Activated CD8-positive, alpha-beta memory T cell treated with anti-CD3 and anti-CD28 coated beads for 48 hours (primary cell): Measurements from ENCODE around the gene DCUN1D3.

ENCODE experiments used
- DNase-seq, 3 experiments: peaks; one replicate each; pipeline ENCODE4 v3.0.0-alpha.2; 2020; ENCODE audit warnings: low read depth in 2 of 3, low spot score in 2 of 3

The DCUN1D3 gene

DNA sequence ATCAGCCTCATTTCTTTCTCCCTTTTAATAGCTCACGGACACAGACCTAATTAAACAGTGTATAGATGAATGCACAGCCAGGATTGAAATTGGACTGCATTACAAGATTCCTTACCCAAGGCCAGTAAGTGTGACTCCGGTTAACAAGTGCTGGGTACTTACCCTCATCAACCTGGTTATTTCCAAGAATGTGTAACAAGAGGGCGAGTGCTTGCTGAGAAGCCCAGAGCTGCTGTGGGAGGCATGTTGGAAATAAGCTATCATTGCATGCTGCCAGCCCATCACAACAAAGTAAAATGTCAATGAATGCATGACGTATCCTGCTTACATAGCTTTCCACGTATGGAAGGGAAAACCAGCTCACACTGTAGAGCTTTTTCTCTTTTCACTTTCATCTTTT is 19.9 kb upstream of the DCUN1D3 start:
- DNase-seq: no peak

DNA sequence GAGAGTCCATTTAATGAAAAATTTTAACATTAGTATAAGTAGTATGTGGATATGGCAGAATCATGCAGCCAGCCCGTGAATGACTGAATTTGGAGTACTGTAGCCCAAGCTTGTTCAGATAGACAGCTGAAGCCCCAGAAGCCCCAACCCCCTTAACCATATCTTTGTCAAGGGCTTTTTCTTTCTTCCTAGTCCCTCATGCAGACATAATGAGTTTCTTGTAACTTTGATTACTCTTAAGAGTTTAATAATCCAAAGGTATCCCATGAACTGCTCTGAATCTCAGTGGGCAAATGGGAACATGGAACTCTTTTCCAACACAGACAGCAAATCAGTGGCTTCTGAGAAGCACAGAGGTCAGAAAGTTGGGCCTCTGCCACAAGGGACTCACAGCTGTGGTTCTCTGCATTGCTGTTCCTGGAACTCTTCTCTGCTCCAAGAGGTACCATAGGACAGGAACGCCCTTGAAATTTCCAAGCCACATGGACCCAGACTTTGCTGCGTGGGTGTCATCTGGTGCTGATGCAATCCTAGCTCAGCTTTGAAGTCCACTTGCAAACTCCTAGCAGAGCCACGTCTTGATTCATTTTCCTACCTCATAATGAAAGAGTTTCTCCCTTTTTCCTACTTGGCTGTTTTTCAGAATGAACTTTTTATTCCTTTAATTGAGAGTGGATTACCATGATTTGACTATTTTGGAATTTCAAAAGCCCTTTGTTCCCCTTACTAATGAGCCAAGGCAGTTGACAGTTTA is 18.5 kb upstream of the DCUN1D3 start:
- DNase-seq: no peak

DNA sequence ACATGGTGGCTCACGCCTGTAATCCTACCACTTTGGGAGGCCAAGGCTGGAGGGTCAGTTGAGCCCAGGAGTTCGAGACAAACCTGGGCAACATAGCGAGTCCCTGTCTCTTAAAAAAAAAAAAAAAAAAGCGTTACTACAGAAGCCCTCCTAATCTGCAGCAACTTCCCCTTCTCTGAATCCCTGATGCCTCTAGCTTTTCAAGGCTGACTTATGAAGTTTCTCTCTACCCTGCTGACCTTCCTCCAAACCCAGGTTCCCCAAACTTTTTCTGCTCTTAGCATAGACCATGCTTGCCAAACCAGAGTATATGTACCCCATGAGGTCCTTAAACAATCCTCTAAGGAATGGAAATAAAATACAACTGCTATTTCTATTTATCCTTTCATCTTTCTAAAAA is 16.8 kb upstream of the DCUN1D3 start:
- no peak for DNase-seq

DNA sequence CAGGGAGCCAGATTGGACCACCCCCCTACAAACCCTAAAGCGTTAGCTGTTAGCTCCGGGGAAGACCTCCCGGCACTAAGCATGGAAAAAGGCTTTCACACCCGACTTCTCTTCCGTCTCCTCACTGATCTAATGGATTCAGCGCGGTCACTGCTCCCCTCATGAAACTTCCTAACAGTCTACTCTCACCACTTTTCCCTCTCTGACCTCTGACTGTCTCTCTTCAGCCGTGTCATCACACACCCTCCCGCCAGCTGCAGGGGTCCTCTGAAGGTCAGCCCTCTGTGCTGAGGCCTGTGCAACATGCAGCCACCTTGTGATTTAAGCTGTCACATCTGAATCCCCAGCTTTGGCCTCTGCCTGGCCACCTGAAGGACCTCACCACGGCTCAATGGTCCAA is 16.1 kb upstream of the DCUN1D3 start:
- DNase-seq: no peak

DNA sequence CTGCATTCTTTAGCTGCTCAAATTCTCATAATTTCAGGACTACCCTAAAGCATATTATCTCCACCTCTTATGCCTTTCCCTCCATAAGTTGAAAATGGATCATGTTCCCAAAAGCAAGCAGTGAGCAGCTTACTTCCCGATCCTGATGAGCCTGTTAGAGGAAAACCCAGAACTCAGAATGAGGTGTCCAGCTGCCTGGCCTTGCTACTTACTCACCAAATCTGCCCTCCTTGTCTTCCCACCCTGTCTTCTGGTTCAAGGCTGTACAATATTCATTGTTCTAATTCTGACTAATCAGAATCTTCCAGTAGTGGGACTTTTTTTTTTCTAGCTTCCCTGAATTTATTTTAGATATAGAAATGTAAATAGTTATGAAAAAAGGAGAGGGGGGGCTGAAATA is 11.2 kb upstream of the DCUN1D3 start:
- no peak for DNase-seq

DNA sequence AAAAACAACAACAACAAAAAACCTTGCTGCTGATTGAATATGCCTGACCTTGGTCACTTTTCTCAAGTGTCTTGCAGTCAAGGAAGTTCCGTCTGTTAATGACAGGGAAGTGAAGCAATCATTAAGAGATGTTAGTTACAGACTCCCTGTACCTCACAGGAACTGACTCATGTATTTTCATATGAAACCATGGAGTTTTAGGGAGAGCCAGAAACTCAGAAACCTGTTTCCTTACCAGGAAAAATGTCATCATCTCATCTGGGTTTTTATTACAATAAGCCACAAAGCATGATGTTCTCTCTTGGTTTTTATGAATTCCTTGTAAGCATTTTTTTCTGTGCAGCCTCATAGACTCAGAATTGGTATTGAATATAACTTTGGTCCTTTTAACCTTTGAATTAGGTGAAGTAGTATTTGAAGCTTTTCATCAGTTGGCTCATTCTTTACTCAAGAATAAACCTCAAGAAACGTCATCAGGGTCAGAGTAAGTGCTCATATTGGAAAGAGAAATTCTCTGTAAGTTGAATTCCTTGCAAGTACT is 10.7 kb upstream of the DCUN1D3 start:
- no peak for DNase-seq

DNA sequence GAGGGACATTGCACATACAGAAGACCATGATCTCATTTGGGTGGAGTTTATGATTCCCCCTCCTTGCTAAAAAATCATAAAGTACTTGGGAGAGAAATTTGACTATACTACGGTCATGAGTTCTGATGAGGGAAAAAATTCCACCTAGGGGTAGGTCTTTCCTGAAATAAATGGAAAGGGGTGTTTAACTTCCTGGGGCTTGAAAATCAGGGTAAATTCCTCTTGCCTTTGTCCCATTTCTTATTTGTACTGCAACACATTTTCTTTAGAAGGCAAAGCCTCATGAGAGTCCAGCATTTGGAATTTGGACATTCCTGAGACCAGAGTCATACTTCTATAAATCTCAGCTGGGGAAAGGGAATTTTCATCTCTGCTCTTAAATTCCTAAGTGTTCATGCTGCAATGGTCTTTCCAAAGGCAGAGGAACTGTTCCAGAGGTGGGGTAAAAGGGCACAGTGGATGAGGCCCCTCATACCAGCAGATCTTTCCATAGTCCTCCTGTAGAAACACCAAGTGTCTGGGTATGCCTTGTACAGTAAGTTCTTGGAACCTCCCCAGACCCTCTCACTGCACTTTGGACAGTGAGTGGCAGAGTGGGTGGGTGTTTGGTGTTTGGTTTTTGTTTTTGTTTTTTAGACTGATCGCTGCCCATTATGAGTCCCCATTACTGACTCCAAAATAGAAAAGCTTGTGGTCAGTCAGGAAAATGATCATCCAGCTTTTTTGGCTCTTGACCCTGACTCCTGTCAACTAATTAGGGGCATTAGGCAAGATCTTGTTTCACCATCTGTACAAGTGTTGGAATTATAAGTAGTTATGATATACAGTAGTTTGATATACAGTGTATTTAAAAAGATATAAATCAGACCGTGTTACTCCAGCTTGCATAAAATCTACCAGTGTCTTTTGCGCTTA is 6.4 kb upstream of the DCUN1D3 start:
- DNase-seq: no peak

DNA sequence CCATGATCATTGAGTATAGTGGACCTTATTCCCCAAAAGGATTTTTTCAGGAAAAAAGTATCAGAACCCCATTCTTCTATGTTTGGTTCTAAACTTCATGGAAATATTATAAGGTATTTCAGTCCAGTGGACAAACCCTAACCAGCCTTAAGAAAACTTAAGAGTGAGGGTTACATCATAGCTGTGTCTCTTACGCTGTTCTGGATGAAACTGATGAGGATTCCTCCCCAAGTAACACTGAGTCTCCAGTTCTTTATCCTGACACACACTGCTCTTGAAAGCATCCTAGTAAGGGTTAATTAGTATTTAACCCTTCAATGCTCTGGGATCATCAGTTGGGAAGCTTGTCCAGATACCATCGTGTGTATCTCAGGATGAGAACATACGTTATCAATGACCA is 5.4 kb upstream of the DCUN1D3 start:
- DNase-seq: no peak

DNA sequence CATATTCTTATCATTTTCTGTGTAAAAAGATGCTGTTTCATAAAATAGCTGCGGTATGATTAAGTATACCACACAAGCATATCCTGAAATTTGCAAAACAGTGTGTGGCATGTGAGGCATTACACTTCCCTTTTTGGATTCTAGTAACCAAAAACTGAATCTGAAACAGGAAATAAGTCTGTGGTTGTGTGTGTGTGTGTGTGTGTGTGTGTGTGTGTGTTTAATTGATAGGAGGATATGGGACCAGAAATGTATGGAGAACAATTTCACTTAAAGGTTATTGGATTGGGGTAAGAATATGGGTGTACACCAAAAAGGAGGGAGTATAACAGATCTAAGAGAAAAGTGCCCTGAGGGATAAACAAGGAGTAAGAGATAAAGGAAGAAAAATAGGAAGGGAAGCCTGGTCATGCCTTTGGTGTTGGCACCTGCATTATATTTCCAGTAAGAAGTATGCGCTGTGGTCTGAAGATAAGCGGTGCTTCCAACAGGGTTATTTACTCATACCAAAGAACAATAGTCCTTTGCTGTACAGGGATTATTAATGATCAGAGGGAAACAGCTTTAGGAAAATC is 4.4 kb upstream of the DCUN1D3 start:
- DNase-seq: no peak

DNA sequence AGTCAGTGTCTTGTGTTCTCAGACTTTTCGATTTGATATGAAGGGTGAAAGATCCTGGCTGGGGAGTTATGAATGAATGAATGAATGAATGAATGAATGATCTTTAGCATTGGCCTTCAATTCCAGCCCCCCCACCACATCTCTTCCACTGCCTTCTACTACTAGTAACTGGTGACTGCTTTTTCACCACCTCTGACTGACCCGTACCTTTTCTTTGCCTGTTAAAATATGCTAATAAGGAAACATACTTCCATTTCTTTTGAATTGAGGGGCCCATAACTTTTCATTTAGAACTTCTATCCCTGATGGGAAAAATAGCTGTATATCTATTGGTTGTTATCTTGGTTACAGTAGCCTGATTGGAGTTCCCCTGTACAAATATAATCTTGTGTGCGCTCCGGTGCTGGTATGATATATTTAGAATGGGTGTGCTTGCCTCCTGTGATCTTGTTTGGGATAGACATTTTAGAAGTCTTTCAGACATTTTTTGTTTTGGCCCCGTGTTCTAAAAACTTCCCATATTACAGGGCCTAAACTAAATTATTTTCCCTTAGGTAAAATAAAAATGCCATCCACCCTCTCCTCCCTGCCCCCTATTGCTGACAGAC is 3.8 kb upstream of the DCUN1D3 start:
- no peak for DNase-seq

DNA sequence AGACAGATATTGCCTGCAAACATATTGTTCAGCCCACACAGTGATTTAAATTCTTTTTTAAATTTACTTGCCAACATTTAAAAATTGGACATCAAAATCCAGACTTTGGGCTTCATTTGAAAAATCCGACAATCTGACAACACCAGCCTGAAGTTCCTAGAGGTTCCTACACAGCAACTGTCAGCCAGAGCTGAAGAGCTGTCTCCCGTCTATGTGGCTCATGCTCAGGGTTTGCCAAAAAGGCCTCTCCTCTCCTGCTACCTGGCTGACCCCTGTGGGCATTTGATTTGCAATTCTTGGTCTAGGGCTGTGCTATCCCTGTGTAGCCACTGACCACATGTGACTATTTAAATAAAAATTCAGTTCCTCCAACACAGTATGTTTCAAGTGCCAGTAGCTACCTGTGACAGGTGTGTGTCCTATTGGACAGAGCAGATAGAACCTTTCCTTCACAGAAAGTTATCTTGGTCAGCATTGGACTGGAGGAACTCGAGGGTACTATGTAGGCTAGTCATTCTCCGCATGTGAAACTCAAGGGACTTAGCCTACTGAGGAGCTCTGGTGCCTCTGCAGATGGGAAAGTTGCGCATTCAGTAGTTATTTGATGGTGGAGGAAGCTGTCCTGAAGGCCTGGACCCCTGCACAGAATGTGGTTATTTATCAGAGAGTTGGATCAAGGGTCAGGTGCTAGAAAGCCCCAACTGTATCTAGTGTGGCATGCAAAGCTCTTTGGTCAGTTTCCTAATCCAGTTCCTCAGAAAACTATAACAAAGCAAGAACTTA is 3.1 kb upstream of the DCUN1D3 start:
- DNase-seq: no peak

DNA sequence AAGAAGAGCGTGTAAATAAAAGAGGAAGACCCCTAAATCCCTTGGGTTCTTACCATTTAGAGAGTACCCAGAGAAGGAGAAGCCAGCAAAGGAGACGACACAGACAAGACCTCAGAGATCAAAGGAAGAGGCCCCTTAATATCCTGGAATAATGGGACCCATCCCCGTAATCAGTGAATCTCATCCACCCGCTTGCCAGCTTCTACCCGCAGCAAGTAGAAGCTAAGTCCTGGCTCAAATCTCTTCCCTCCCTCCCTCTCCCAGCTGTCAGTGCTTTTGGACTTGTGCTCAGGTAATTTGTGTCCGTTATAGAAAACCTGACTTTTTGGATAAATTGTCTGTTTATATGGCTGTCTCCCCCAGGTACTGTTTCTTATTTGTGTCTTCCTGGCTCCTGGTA is 2.3 kb upstream of the DCUN1D3 start:
- DNase-seq: no peak

DNA sequence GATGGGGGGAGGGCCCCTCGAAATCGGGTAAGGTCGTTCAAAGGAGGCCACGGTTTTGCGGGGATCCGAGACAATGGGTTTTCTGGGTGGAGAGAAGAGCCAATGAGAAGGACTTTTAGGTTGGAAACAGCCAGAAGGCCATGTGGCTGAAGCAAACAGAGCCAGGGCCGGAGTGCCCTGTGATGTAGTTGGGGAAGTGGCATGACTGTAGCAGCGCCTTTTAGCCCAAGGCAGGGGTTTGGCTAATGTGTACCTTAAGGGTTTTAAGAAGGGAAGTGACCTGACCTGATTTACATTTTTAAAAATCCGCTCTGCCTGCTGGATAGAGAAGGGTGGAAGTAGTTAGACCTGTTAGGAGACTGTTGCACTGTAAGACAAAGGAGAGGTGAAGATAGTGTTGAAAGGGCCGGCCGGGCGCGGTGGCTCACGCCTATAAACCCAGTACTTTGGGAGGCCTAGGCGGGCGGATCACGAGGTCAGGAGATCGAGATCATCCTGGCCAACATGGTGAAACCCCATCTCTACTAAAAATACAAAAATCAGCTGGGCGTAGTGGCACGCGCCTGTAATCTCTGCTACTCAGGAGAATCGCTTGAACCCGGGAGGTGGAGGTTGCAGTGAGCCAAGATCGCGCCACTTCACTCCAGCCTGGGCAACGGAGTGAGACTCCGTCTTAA is 1.4 kb upstream of the DCUN1D3 start:
- no peak for DNase-seq

DNA sequence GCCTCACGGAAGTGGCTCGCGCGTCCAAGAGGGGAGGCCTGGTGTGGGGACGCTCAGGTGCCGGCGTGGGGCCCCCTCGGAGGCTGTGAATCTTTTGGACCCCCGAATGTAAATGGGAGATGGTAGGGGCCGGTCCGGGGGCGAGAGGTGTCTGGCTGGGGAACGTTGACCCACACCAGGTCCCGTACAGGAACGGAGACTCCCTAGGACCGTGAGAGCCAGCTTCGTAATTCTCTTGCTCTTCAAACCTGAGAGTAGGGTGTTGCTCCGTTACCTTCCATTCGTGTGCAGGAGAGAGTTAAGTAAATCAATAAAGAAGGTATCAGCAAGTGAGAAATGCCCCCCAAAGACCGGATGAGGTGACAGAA is 894 bp upstream of the DCUN1D3 start:
- DNase-seq: no peak

DNA sequence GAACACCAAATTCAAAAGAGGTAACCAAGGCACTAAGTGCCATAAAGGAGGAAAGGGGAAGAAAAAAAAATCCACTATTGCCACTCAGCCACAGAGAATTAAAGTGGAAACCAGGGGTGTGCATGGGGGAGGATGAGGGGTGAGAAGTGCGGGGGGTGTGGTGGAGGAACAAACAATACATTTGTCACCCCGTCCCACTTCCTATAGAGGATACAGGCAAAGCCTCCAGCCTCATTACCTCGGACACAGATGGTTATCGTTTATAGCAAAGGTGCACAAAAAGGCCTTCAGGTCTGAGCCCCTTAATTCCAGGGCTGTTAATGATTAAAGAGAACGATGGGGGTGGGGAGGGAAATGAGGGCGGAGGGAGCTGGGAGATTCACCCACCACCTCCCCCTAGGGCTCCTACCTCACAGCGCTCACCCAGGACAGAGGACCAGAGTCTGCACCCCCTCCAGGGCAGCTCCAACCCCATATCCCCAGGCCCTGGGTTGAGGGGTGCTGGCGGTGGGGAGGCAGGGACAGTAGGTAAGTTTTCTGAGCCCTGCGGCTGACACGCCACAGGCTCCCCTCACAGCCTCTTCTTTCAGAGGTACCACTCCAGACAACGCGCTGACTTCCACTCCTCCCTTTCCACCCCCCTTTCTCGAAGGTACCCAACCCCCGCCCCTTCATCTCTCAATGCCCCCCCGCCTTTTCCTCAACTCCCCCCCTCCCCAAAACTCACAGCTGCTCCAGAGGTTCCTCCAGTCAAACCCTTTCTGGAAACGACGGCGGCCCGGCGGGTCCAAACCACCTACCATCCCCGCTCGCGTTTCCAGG is 470 bp downstream of the DCUN1D3 start:
- no peak for DNase-seq

DNA sequence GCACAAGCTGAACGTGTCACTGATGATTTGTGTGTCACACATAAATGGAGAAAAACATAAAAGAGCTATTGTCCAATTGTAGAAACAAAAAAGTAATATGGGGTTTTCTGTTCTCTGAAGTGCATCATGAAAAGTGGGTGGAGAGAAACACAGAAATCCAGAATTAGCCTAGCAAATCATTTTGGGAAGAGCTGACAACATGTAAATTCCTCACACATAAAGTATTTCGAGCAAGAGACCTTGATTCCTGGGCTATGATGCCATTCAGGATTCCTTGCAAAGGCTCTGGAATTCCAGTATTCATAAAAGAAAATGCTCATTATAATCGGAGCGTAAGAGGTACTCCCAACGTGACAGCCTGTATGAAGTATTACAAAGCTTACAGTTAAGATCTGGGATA is 1.1 kb downstream of the DCUN1D3 start:
- no peak for DNase-seq

DNA sequence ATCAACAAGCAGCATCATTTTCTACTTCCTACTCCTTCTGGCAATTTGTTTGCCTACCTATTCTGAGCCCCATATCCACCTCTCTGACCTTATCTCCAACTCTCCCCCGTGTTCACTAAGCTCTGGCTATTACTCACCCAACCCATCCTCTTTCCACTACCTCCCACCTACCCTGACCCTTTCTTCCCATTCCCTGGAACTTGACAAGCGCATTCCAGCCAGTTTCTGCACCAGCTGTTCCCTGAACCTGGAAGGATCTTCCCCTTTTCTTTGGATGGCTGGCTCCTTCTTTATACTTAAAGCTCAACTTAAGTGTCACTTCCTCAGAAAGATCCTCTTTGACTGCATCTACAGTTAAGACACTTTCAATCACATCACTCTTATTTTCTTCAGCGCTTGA is 2.2 kb downstream of the DCUN1D3 start:
- DNase-seq: no peak

DNA sequence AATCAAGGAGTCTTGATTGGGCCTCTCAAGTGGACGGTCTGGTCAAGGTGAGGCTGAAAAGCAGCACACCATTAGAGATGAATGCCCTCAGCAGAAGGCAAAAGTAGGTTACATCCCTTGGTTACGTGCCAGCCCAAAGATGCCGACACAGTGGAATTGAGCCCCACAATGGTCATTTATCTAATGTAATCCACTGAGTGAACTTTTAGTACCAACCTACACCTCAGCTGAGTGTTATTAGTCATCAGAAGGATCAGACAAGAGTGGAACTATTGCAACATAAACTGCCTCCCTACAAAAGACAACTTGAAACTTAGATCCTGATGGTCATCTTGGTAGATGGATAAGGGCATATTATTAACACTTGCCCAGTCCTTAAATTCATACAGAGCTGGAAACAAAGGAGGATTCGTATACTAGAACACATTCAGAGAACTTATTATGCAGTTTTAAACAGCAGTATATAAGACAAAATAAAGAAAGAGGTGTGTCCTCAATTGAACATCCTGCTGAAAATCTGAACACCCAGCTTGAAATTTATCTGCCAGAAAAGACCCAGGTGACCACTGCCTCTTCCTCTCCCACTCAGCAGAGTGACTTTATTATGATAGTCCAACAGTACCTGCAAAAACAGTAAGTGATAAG is 2.8 kb downstream of the DCUN1D3 start:
- no peak for DNase-seq

DNA sequence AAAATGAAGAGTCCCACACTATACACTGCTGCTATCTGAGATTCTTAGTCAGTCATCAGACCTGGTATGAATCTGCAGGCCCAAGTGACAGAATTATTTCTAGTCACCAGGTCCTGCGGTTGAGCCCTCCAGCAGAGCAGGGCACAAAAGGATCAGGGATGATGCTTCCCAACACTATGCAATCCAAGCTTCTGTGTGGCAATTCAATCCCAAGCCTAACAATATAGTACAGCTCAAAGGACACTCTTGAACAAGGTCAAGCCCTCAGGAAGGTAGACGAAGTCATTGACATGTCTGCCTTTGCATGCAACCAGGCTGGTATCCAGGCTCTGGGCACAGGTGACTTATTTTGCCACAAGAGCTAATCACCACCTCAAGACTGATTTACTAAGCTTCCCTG is 5.8 kb downstream of the DCUN1D3 start:
- DNase-seq: no peak
